Measurements from ENCODE around the gene DUSP22. TPM values are rescaled to one million over a fixed set of nuclear protein-coding genes. Genes with fewer than 3 reads are reported as not detected.

DUSP22 gene
- total and polyA plus RNA-seq, 2 experiments from 2014 or later = 12.8 to 36.8 TPM

- TF ChIP-seq REST (IDR thresholded peaks at IDR 0.05; ENCODE audit: unreplicated experiment) = no peak
- TF ChIP-seq, protein P1, sequence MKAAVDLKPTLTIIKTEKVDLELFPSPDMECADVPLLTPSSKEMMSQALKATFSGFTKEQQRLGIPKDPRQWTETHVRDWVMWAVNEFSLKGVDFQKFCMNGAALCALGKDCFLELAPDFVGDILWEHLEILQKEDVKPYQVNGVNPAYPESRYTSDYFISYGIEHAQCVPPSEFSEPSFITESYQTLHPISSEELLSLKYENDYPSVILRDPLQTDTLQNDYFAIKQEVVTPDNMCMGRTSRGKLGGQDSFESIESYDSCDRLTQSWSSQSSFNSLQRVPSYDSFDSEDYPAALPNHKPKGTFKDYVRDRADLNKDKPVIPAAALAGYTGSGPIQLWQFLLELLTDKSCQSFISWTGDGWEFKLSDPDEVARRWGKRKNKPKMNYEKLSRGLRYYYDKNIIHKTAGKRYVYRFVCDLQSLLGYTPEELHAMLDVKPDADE (IDR thresholded peaks at IDR 0.05) = no peak
- no peak for TF ChIP-seq ZNF114 (CRISPR knock-in tag; IDR thresholded peaks at IDR 0.05)
- no peak for TF ChIP-seq ZNF331 (CRISPR knock-in tag; IDR thresholded peaks at IDR 0.05; ENCODE audit: low read depth)
- no peak for TF ChIP-seq EZH2 (IDR thresholded peaks at IDR 0.05; ENCODE audit: low read depth, unreplicated experiment)
These were observed 75.8 kb downstream of the DUSP22 start (continued) for GRCh38 chr6:367891-368630.

GRCh38 chr6:369559-370431, 77.5 kb downstream of the DUSP22 start:
- Mint-ChIP-seq H3K27me3 (ENCODE audit: insufficient read depth, low read depth, poor library complexity) (peaks cover 25% of the 10 kb centered on the region), H3K4me3 (no peak overlapping the region), H3K27ac (no peak overlapping the region), H3K36me3 (ENCODE audit: low read depth) (peaks cover 30% of the 10 kb centered on the region), H3K4me1 (peaks cover 21% of the 10 kb centered on the region), H3K9me3 (peaks cover 90% of the 10 kb centered on the region)
- H3K4me3 ChIP-seq = no peak overlapping the region
- no peak overlapping the region for H3K4me2 ChIP-seq
- no peaks in the 10 kb centered on the region for H3K9me2 ChIP-seq (ENCODE audit: insufficient read depth)
- no peak overlapping the region for H3K27ac ChIP-seq (ENCODE audit: low read depth)
- no peaks in the 10 kb centered on the region for H3K27me3 ChIP-seq (ENCODE audit: insufficient read depth)
- H3K79me2 ChIP-seq (replicated peaks; ENCODE audit: insufficient read depth) = no peaks in the 10 kb centered on the region
- H3F3A ChIP-seq (replicated peaks; ENCODE audit: low read depth) = 0 out of 2 replicates have a peak, but pooled peaks cover 5% of the 10 kb centered on the region
- H3K4me1 ChIP-seq (ENCODE audit: insufficient read depth) = peaks cover 13% of the 10 kb centered on the region; the same call in 1 of the 2 replicates
- DNase-seq (ENCODE audit: low spot score) (no peak), ATAC-seq (no peak)
- H4K20me1 ChIP-seq (replicated peaks; ENCODE audit: insufficient read depth) = no peaks in the 10 kb centered on the region
- no peak for TF ChIP-seq CTCF (conservative IDR thresholded peaks at IDR 0.05; ENCODE audit: low read depth in 2 of 2)
- TF ChIP-seq REST (IDR thresholded peaks at IDR 0.05; ENCODE audit: unreplicated experiment) = no peak
- H3K36me3 ChIP-seq (ENCODE audit: insufficient read depth) = peaks cover 19% of the 10 kb centered on the region
- H2AFZ ChIP-seq = peak overlapping the region; percentile 3; the same call in 1 of the 2 replicates
